Renal cortex interstitium (tissue), 15 donors: ENCODE measurements around the gene CELSR2. TPM values are rescaled to one million over a fixed set of nuclear protein-coding genes. Genes with fewer than 3 reads are reported as not detected.

Source experiments
- DNase-seq, 11 donors: peaks; one replicate each; pipeline ENCODE4 v3.0.0-alpha.2; 2013; ENCODE audit warnings: low read depth in 9 of 11, low spot score in 4 of 11; ENCODE audit errors: extremely low read depth in 1 of 11
- long read RNA-seq, 16 experiments: transcript quantifications; one replicate each; lab custom pipeline, GENCODE V29; 2026
- polyA plus RNA-seq, 3 donors: library from polyadenylated mRNA; unstranded; fragments of 120-200 nt; gene quantifications; one replicate each; pipeline ENCODE4 v1.2.1, GENCODE V29; 2013; ENCODE audit not compliant: insufficient read length in 3 of 3

Gene CELSR2, protein sequence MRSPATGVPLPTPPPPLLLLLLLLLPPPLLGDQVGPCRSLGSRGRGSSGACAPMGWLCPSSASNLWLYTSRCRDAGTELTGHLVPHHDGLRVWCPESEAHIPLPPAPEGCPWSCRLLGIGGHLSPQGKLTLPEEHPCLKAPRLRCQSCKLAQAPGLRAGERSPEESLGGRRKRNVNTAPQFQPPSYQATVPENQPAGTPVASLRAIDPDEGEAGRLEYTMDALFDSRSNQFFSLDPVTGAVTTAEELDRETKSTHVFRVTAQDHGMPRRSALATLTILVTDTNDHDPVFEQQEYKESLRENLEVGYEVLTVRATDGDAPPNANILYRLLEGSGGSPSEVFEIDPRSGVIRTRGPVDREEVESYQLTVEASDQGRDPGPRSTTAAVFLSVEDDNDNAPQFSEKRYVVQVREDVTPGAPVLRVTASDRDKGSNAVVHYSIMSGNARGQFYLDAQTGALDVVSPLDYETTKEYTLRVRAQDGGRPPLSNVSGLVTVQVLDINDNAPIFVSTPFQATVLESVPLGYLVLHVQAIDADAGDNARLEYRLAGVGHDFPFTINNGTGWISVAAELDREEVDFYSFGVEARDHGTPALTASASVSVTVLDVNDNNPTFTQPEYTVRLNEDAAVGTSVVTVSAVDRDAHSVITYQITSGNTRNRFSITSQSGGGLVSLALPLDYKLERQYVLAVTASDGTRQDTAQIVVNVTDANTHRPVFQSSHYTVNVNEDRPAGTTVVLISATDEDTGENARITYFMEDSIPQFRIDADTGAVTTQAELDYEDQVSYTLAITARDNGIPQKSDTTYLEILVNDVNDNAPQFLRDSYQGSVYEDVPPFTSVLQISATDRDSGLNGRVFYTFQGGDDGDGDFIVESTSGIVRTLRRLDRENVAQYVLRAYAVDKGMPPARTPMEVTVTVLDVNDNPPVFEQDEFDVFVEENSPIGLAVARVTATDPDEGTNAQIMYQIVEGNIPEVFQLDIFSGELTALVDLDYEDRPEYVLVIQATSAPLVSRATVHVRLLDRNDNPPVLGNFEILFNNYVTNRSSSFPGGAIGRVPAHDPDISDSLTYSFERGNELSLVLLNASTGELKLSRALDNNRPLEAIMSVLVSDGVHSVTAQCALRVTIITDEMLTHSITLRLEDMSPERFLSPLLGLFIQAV (N-terminal part only)
- polyA plus RNA-seq: 10 to 100 TPM; 25.6 to 39.5 (median 34.9) TPM
- long read RNA-seq, donor 1: 0 reads
- long read RNA-seq, donor 2: 0 reads
- long read RNA-seq, donor 3: 0 reads
- long read RNA-seq, donor 4: 0 reads
- long read RNA-seq, donor 5: 0 reads
- long read RNA-seq, donor 6, partial matches to known transcripts: 12 of 12 reads
- long read RNA-seq, donor 6, other reads (novel, unspliced or antisense): 0 of 12 reads
- long read RNA-seq, donor 7: 0 reads
- long read RNA-seq, donor 8: 0 reads
- long read RNA-seq, donor 9: 0 reads
- long read RNA-seq, donor 10: 0 reads
- long read RNA-seq, donor 11: 0 reads
- long read RNA-seq, donor 12: 0 reads
- long read RNA-seq, donor 13: 0 reads
- long read RNA-seq, donor 14: 0 reads
- long read RNA-seq, donor 15: 0 reads
- long read RNA-seq, donor 16: 0 reads

GRCh38 chr1:109248797-109249629, at the start of gene CELSR2:
TSS of gene CELSR2 (plus strand) at chr1:109249539. CDS start at chr1:109250080, 541 bp downstream.
- peak in 6 of 11 donors; percentile 56 to 73 (median 68) for DNase-seq

DNA sequence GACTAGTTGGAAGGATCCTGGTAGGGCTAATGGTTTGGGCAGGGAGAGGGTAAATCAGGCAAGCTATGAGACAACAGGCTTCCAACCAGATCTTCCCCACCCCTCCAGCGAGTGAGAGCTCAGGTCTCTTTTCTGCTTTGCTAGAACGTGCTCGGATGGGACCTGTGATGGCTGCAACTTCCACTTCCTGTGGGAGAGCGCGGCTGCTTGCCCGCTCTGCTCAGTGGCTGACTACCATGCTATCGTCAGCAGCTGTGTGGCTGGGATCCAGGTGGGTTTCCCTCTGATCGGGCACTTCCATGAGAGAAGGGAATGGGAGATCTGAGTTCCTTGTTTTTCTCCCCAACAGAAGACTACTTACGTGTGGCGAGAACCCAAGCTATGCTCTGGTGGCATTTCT, 49.6 kb upstream of the CELSR2 start:
- no peak for DNase-seq

DNA sequence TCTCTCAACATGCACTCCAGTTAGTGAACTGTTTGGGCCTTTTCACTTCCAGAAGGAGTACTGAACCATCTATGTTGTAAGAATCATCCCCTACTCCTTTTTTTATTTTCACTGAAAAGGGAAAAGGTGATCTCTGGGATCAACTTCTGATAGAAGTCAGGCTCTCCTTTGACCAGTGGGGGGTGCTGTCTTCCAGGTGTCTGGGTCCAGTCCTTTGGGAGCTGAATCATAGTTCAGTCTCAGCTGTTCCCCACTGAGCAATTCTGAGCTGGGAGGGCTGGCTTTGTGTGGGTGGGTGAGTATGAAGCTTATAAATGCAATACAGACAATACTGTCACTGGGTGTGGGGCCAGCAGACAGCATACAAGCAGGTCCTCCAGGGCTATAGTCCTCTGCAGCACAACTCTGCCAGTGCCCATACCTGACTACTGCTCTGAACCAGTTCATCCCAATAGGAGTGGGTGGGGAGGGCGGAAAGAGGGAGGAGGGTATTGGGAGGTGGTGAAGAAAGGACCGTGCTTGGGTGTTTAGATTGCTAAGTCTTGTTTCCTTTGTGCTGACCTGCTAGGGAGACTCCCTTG, 48.1 kb upstream of the CELSR2 start:
- DNase-seq: no peak

GRCh38 chr1:109204484-109204883, 44.9 kb upstream of the CELSR2 start:
- no peak for DNase-seq

DNA sequence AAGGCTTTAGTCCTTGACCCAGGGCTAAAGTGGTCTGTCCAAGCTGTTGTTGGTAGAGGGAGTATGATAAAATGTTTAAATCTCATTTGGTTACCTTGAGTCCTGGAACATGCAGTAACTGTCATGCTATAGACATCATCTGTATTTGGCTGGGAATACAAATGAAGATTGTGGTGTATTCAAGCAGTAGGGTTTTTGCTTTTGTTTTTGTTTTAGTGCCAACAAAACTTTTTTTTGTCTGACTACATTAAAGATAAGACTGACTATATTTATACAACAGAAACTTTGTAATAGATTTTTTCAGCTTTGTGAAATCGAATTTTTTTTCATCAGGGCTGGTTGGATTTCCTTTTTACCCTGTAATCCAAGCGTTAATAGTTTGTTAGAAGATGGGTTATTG, 43.0 kb upstream of the CELSR2 start:
- no peak for DNase-seq

DNA sequence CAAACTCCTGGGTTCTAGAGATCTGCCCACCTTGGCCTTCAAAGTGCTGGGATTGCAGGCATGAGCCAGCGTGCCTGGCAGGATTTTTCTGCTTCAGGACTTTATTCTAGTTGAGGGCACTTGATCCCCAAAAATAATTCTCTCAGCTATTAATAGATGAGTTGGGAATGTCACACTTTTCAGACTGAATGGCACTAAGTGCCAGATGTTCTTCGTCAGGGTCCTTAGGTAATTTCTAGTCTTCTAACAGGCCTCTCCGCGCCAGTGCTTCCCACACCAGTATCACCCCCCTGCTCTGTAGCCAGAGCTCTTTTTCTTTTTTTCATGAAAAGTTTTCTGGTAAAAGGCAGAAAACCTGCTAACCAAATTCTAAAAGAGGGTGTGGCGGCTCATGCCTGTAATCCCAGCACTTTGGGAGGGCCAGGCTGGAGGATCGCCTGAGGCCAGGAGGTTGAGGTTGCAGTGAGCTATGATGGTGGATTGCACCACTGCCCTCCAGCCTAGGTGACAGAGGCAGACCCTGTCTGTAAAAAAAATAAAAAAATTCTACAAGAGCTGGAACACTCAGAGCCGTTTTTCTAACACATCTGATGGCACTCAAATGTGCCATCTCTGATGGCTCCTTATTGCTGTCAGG, 41.8 kb upstream of the CELSR2 start:
- DNase-seq: no peak

GRCh38 chr1:109208394-109208793, 40.9 kb upstream of the CELSR2 start:
- no peak for DNase-seq

GRCh38 chr1:109208836-109209463, 40.4 kb upstream of the CELSR2 start:
- DNase-seq: no peak

DNA sequence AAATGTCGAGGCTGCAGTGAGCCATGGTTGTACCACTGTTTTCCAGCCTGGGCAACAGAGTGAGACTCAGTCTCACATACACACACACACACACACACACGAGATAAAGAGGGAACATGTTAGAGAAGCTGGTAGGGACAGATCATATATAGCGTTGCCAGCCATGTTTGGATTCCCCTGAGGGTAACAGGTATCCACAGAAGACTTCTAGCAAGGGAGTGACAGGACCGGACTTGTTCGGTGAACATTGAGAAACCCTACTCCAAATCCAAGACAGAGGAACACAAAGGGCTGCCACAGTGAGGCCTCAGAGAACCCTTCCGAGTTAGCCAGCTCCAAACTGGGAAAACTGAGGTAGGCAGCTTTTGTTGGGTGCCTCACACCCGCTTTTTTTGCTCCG, 39.3 kb upstream of the CELSR2 start:
- no peak for DNase-seq

GRCh38 chr1:109213345-109213823, 36.0 kb upstream of the CELSR2 start:
- DNase-seq: no peak

DNA sequence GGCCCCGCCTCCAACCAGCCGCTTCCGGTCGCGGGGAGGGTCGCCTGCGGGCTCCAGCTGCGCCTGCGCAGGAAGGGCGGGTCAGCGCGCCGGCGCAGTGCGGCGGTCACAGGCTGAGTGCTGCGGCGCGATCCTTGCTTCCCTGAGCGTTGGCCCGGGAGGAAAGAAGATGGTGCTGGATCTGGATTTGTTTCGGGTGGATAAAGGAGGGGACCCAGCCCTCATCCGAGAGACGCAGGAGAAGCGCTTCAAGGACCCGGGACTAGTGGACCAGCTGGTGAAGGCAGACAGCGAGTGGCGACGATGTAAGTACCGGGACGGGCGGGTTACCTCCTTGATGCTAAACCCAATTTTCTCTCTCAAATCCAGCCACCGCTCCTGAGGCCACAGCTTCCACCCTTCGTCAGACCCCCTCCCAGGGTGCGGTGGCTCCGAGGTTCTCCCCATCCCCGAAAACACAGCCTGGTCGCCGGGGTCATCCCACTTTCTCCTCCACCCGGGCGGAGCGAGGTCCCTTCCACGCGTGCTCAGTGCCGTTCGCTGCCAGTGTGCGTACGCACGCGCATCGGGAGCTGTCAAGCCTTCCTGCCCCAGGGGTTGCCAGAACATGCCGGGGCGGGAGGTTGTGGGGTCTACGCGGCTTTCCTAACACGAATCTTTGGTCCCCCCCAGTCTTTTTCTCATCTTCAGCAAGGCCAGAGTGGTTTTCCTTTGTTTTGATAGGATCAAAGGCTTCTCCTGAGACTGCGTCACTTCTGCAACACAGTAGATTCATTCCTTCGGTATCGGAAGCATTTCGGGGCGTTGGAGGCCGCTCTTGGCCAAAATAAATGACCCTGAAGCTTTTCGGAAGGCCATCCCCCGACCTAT, 35.3 kb upstream of the CELSR2 start, which contains the start of gene SARS1:
SARS1 (plus strand) TSS at position 95 of the 870 bp plus-strand sequence; CDS start at position 170, 75 bp downstream.
- DNase-seq: peak; percentile 74 to 90 (median 84)

GRCh38 chr1:109214695-109215623, 34.4 kb upstream of the CELSR2 start:
- DNase-seq: peak in 1 of 11 donors; percentile 23

- no peak for DNase-seq
These were observed 32.7 kb upstream of the CELSR2 start for GRCh38 chr1:109216662-109217061.

DNA sequence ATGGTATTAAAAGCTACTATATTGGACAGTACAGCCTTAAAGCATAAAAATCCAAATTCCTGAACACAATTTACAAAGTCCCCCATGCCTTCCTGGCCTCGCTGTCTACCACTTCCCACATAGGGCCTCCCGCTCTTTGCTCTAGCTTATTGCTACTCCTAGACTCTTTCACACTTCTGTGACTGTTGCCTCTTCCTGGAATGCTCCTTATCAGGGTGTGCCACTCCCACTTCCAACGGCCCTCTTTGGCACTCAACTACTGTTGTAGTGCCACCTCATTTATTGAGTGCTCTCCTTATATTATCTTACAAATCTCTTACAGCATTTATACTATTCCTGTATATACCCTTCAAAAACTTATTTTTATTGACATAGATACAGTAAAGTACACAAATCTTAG, 30.8 kb upstream of the CELSR2 start:
- DNase-seq: no peak
